H9 (cell line): Measurements from ENCODE around the gene ABCD1. TPM values are rescaled to one million over a fixed set of nuclear protein-coding genes. Genes with fewer than 3 reads are reported as not detected.
"Not testable (repeated sequence)": the region's sequence is repeated elsewhere in the genome, so short reads cannot be mapped to it uniquely, and the experiment has no call there.

ENCODE experiments used
- DNase-seq: peaks from one replicate; pipeline ENCODE4 v3.0.0-alpha.2; 2017
- H2AFZ ChIP-seq: one replicate; pipeline ENCODE4 v1.6.1; 2013; ENCODE audit warnings: mild to moderate bottlenecking, low read length, control low read depth, moderate library complexity
- H2AK5ac ChIP-seq: 2 replicates; pipeline ENCODE4 v1.6.1; 2013; ENCODE audit warnings: low read length, control low read depth, mixed read lengths; ENCODE audit not compliant: insufficient read length
- H2BK120ac ChIP-seq: one replicate; pipeline ENCODE4 v1.6.1; 2013; ENCODE audit warnings: low read depth, mild to moderate bottlenecking, low read length, control low read depth, inconsistent platforms; ENCODE audit not compliant: poor library complexity, severe bottlenecking
- H2BK12ac ChIP-seq: 2 replicates; pipeline ENCODE4 v1.6.1; 2013; ENCODE audit warnings: low read length, control low read depth, mixed read lengths, low read depth; ENCODE audit not compliant: insufficient read length
- H2BK15ac ChIP-seq: 2 replicates; pipeline ENCODE4 v1.6.1; 2013; ENCODE audit warnings: low read depth, low read length, control low read depth
- H2BK20ac ChIP-seq: one replicate; pipeline ENCODE4 v1.6.1; 2013; ENCODE audit warnings: low read depth, mild to moderate bottlenecking, low read length, control low read depth, inconsistent platforms; ENCODE audit not compliant: poor library complexity, severe bottlenecking
- H2BK5ac ChIP-seq: 2 replicates; pipeline ENCODE4 v1.6.1; 2013; ENCODE audit warnings: low read length, control low read depth, mixed read lengths; ENCODE audit not compliant: insufficient read length
- H3K14ac ChIP-seq: 2 replicates; pipeline ENCODE4 v1.6.1; 2013; ENCODE audit warnings: low read length, control low read depth; ENCODE audit not compliant: insufficient read depth
- H3K18ac ChIP-seq: 2 replicates; pipeline ENCODE4 v1.6.1; 2013; ENCODE audit warnings: low read depth, mild to moderate bottlenecking, mixed read lengths, low read length, control low read depth; ENCODE audit not compliant: insufficient read length
- H3K23ac ChIP-seq: 2 replicates; pipeline ENCODE4 v1.6.1; 2013; ENCODE audit warnings: low read length, control low read depth, mixed read lengths, low read depth; ENCODE audit not compliant: insufficient read length
- H3K23me2 ChIP-seq: 2 replicates; pipeline ENCODE4 v1.6.1; 2013; ENCODE audit warnings: low read depth, mild to moderate bottlenecking, mixed read lengths, low read length, control low read depth; ENCODE audit not compliant: insufficient read length, poor library complexity, severe bottlenecking
- H3K27ac ChIP-seq: 2 replicates; pipeline ENCODE4 v1.5.1; 2013; ENCODE audit warnings: low read length, control low read depth, mixed read lengths, low read depth; ENCODE audit not compliant: insufficient read length
- H3K27me3 ChIP-seq: 2 replicates; pipeline ENCODE4 v1.6.1; 2013; ENCODE audit warnings: low read length, control low read depth, inconsistent platforms; ENCODE audit not compliant: insufficient read depth
- H3K4ac ChIP-seq: 2 replicates; pipeline ENCODE4 v1.6.1; 2013; ENCODE audit warnings: low read depth, mild to moderate bottlenecking, control low read depth, inconsistent platforms, low read length, moderate library complexity
- H3K4me1 ChIP-seq: 2 replicates; pipeline ENCODE4 v1.6.1; 2013; ENCODE audit warnings: low read length, control low read depth, inconsistent platforms; ENCODE audit not compliant: insufficient read depth
- H3K4me2 ChIP-seq: 2 replicates; pipeline ENCODE4 v1.6.1; 2013; ENCODE audit warnings: low read length, control low read depth, mixed read lengths; ENCODE audit not compliant: insufficient read length, insufficient read depth
- H3K56ac ChIP-seq: 2 replicates; pipeline ENCODE4 v1.6.1; 2013; ENCODE audit warnings: low read depth, mild to moderate bottlenecking, mixed read lengths, low read length, control low read depth; ENCODE audit not compliant: insufficient read length
- H3K79me1 ChIP-seq: 2 replicates; pipeline ENCODE4 v1.6.1; 2013; ENCODE audit warnings: low read depth, mild to moderate bottlenecking, moderate library complexity, low read length, control low read depth, inconsistent platforms; ENCODE audit not compliant: insufficient read depth, poor library complexity, severe bottlenecking
- H3K79me2 ChIP-seq: 2 replicates; pipeline ENCODE4 v1.6.1; 2013; ENCODE audit warnings: low read length, control low read depth, inconsistent platforms; ENCODE audit not compliant: insufficient read depth
- H3K9ac ChIP-seq: 2 replicates; pipeline ENCODE4 v1.6.1; 2013; ENCODE audit warnings: low read length, control low read depth, mixed read lengths; ENCODE audit not compliant: insufficient read length; ENCODE audit errors: extremely low read depth
- H3K9me3 ChIP-seq: one replicate; pipeline ENCODE4 v1.6.1; 2013; ENCODE audit warnings: low read depth, low read length, inconsistent platforms; ENCODE audit not compliant: control insufficient read depth
- H3T11ph ChIP-seq: one replicate; pipeline ENCODE4 v1.6.1; 2013; ENCODE audit warnings: mild to moderate bottlenecking, low read length, control low read depth, inconsistent platforms
- H4K20me1 ChIP-seq: one replicate; pipeline ENCODE4 v1.6.1; 2013; ENCODE audit not compliant: control insufficient read depth, insufficient read length, insufficient read depth
- H4K5ac ChIP-seq: 2 replicates; pipeline ENCODE4 v1.6.1; 2013; ENCODE audit warnings: low read depth, mild to moderate bottlenecking, mixed read lengths, low read length, control low read depth; ENCODE audit not compliant: insufficient read length
- H4K8ac ChIP-seq: replicated peaks from 2 replicates; pipeline ENCODE4 v1.6.1; 2013; ENCODE audit warnings: low read length, control low read depth, mixed read lengths, low read depth; ENCODE audit not compliant: insufficient read length
- H4K91ac ChIP-seq: 2 replicates; pipeline ENCODE4 v1.6.1; 2013; ENCODE audit warnings: low read depth, mild to moderate bottlenecking, moderate library complexity, mixed read lengths, low read length, control low read depth; ENCODE audit not compliant: insufficient read length
- H3K27ac Mint-ChIP-seq, 3 experiments: 2 replicates in 2 of 3; 3 replicates in 1 of 3; pipeline ENCODE4 v1.8.0; 2020 to 2021; ENCODE audit warnings: mixed read lengths in 3 of 3, mild to moderate bottlenecking in 1 of 3, moderate library complexity in 1 of 3
- H3K27me3 Mint-ChIP-seq: 2 replicates; pipeline ENCODE4 v1.8.0; 2021; ENCODE audit warnings: low read depth, mild to moderate bottlenecking, moderate library complexity, mixed read lengths
- H3K36me3 Mint-ChIP-seq, 3 experiments: 2 replicates in 2 of 3; 3 replicates in 1 of 3; pipeline ENCODE4 v1.8.0; 2020 to 2021; ENCODE audit warnings: low read depth in 3 of 3, mixed read lengths in 3 of 3; ENCODE audit not compliant: insufficient read depth in 1 of 3
- H3K4me1 Mint-ChIP-seq, 2 experiments: 2 replicates each; pipeline ENCODE4 v1.8.0; 2020; ENCODE audit warnings: mixed read lengths in 2 of 2
- H3K4me3 Mint-ChIP-seq, 2 experiments: 2 replicates in 1 of 2; 3 replicates in 1 of 2; pipeline ENCODE4 v1.8.0; 2020 to 2021; ENCODE audit warnings: mild to moderate bottlenecking in 2 of 2, mixed read lengths in 2 of 2, moderate library complexity in 1 of 2
- H3K9me3 Mint-ChIP-seq, 2 experiments: 2 replicates in 1 of 2; 3 replicates in 1 of 2; pipeline ENCODE4 v1.8.0; 2020; ENCODE audit warnings: mild to moderate bottlenecking in 2 of 2, mixed read lengths in 2 of 2, moderate library complexity in 1 of 2
- WGBS: extraction: QIAGEN DNeasy Blood & Tissue Kit; methylation state at CpG from one replicate; pipeline ENCODE4 v1.1.7; 2013; ENCODE audit warnings: missing lambda C conversion rate, low lambda C conversion rate, mixed read lengths; ENCODE audit not compliant: insufficient read length; ENCODE audit errors: extremely low coverage; 5-methylcytosine and 5-hydroxymethylcytosine counted together
- total RNA-seq: library from RNA; stranded (reverse); gene quantifications from 2 replicates; pipeline ENCODE4 v1.2.1, GENCODE V29; 2021
- TF ChIP-seq, protein P1 (sequence below): fragments of 200-600 bp; sonication (generic); conservative IDR thresholded peaks from 3 replicates; pipeline ENCODE4 v1.8.0; 2021; ENCODE audit warnings: antibody characterized with exemption, mild to moderate bottlenecking

Gene ABCD1
- total RNA-seq, 1 experiment from 2014 or later, result 11.1 TPM

DNA sequence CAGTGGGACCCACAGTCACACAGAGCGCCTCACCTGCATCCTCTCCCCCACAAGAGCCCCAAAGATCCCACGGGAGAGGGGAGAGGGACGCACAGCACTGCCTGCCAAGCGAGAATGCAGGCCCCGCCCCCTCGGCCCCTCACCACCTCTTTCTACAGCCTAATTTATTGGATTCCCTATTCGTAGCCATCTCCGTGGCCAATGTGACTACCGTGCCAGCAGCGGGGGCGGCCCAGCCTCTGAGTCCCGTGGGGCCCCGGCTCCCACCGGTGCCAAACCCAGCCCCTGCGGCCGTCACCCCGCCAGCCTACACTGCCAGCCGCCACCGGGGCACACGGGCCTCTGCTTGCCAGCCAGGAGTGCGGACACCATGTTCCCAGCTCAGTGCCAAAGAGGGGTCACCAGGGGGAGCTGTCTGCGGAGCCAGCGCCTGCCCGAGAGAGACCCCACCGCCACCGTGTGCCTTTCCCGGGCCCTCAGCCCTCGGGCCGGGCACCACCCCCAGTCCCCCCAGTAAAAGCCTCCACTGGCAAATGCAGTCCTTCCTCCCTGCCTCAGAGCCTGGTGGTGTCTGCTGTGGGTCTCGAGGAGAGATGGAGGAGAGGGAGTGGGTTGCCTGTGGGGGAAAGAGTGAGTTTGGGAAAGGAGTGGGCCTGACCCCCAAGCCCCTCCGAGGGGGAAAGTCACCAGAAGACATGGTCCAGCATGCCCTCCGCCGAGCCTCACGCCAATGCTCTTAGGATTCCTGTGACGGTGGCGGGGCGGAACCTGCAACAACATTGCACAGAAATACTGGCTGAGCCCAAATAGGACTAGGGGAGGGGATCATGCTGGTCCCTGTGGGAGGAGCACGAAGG lies 19.8 kb downstream of the ABCD1 start:
- DNase-seq, result peak; percentile 76
- Mint-ChIP-seq H3K27ac (no peak overlapping the region), H3K36me3 (peaks cover 1 to 8% (median 4%) of the 10 kb centered on the region in 3 experiments; a peak in 4 of 7 replicates)

DNA sequence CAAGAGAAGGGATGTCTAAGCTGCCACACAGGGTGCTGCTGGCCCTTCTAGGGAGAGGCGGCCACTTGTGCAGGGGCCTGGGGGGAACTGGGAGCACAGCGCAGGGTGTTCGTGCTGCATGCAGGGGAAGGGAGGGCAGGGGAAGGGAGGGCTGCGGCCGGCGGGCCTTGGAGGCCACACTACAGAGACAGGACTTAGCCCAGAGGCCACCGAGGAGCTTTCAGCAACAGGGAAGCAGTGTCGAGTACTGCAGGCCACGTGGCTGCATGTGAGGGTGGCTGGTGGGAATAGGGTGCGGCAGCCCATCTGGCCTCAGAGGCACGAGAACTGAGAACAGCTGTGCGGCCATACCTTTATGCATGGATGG lies 20.4 kb downstream of the ABCD1 start:
- not testable (repeated sequence) for H3K27me3 ChIP-seq, H2BK20ac ChIP-seq, H3K4ac ChIP-seq, H3K79me2 ChIP-seq, H3K27ac Mint-ChIP-seq, H2BK12ac ChIP-seq, H2BK15ac ChIP-seq, H3K23ac ChIP-seq, H3K23me2 ChIP-seq, H3K79me1 ChIP-seq, H3K9ac ChIP-seq, H4K5ac ChIP-seq, H3K4me1 ChIP-seq, H2BK120ac ChIP-seq, DNase-seq, H3K14ac ChIP-seq, H4K91ac ChIP-seq, H3K4me2 ChIP-seq, H3T11ph ChIP-seq, H3K56ac ChIP-seq, H3K18ac ChIP-seq, H3K36me3 Mint-ChIP-seq, H2AFZ ChIP-seq, H3K27ac ChIP-seq, H2AK5ac ChIP-seq, H3K4me1 Mint-ChIP-seq, H4K8ac ChIP-seq, H4K20me1 ChIP-seq, H3K9me3 ChIP-seq, H2BK5ac ChIP-seq
- Mint-ChIP-seq H3K27me3 (peaks cover 12% of the 10 kb centered on the region), H3K9me3 (peaks cover 57 to 78% of the 10 kb centered on the region in 2 experiments), H3K4me3 (peak overlapping the region; percentile 53 to 59; a peak in 2 of 5 replicates)
- WGBS, result no CpG with 5 or more reads among the region's 12 CpGs

More for the DNA sequence above, 19.8 kb downstream of the ABCD1 start:
- Mint-ChIP-seq H3K9me3 (peaks cover 57 to 78% of the 10 kb centered on the region in 2 experiments), H3K27me3 (peaks cover 10% of the 10 kb centered on the region), H3K4me3 (peak overlapping the region; percentile 59 to 76), H3K4me1 (peaks cover 0 to 4% of the 10 kb centered on the region in 2 experiments; a peak in 2 of 4 replicates)
- H3K14ac ChIP-seq, result no peak overlapping the region
- no peak overlapping the region for H2BK120ac ChIP-seq
- no peak overlapping the region for H3K18ac ChIP-seq
- H3K23ac ChIP-seq, result no peak overlapping the region
- no CpG with 5 or more reads among the region's 38 CpGs for WGBS
- peaks cover 7% of the 10 kb centered on the region for H3K23me2 ChIP-seq
- no peaks in the 10 kb centered on the region for H3K79me2 ChIP-seq
- no peak overlapping the region for H2BK20ac ChIP-seq
- H3K4me2 ChIP-seq, result peak overlapping the region; percentile 73
- no peak overlapping the region for H3K27ac ChIP-seq
- no peaks in the 10 kb centered on the region for H3K27me3 ChIP-seq
- H4K5ac ChIP-seq, result no peak overlapping the region
- no peak overlapping the region for H2AK5ac ChIP-seq
- peaks cover under 1% of the 10 kb centered on the region for H3K9me3 ChIP-seq
- H4K91ac ChIP-seq, result no peak overlapping the region
- H2BK15ac ChIP-seq, result no peak overlapping the region
- H4K20me1 ChIP-seq, result no peaks in the 10 kb centered on the region
- no peak overlapping the region for H3K4ac ChIP-seq
- H3T11ph ChIP-seq, result no peak overlapping the region
- no peak overlapping the region for H3K56ac ChIP-seq
- no peaks in the 10 kb centered on the region for H3K79me1 ChIP-seq
- TF ChIP-seq, protein P1, sequence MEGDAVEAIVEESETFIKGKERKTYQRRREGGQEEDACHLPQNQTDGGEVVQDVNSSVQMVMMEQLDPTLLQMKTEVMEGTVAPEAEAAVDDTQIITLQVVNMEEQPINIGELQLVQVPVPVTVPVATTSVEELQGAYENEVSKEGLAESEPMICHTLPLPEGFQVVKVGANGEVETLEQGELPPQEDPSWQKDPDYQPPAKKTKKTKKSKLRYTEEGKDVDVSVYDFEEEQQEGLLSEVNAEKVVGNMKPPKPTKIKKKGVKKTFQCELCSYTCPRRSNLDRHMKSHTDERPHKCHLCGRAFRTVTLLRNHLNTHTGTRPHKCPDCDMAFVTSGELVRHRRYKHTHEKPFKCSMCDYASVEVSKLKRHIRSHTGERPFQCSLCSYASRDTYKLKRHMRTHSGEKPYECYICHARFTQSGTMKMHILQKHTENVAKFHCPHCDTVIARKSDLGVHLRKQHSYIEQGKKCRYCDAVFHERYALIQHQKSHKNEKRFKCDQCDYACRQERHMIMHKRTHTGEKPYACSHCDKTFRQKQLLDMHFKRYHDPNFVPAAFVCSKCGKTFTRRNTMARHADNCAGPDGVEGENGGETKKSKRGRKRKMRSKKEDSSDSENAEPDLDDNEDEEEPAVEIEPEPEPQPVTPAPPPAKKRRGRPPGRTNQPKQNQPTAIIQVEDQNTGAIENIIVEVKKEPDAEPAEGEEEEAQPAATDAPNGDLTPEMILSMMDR, result peak; percentile 59
- H4K8ac ChIP-seq, result no peak overlapping the region
- H3K4me1 ChIP-seq, result no peaks in the 10 kb centered on the region
- H2AFZ ChIP-seq, result no peak overlapping the region
- no peak overlapping the region for H3K9ac ChIP-seq
- H2BK5ac ChIP-seq, result no peak overlapping the region
- no peak overlapping the region for H2BK12ac ChIP-seq
